ENCODE measurements around the gene RPL5. TPM values are rescaled to one million over a fixed set of nuclear protein-coding genes. Genes with fewer than 3 reads are reported as not detected.
A peak's percentile ranks its signal among the peaks of the same experiment; 100 is the strongest.

Gene RPL5
- total and polyA plus RNA-seq, 2 experiments from 2014 or later = 726 to 1,737 TPM

DNA sequence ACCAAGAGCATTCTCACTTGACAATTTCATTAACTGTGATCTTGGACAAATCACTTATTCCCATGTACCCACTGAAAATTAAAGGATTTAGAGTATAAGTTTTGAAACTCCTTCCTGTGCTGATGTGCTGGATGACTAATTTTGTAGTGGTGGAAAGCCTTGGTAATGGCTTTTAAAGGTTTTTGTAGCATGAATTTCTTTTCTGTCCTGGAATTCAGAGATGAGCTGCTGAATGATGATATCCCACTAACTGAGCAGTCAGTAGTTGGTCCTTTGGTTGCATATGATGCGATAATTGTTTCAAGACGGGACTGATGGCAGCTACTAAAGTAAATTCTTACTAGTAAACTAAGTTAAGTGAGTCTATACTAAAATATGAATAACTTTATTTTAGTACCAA is 5.2 kb downstream of the RPL5 start:
- peaks cover 92% of the 10 kb centered on the region for H4K20me1 ChIP-seq (ENCODE audit: insufficient read depth, poor library complexity, severe bottlenecking)
- peaks cover 86% of the 10 kb centered on the region for H3K79me2 ChIP-seq
- H3K4me3 ChIP-seq = no peak overlapping the region
- H3K9me2 ChIP-seq (replicated peaks; ENCODE audit: insufficient read depth) = no peaks in the 10 kb centered on the region
- TF ChIP-seq EZH2phosphoT487 (IDR thresholded peaks at IDR 0.05; ENCODE audit: low read depth, severe bottlenecking, unreplicated experiment) (no peak), CTCF (IDR thresholded peaks at IDR 0.05; ENCODE audit: poor library complexity) (no peak), EZH2 (IDR thresholded peaks at IDR 0.05; ENCODE audit: borderline replicate concordance) (no peak)
- H3K27ac ChIP-seq = no peak overlapping the region
- WGBS (ENCODE audit: low lambda C conversion rate, missing lambda C conversion rate) = 92% methylated on average over 2 of the region's 2 CpGs
- no peak for DNase-seq (ENCODE audit: low spot score)
- H3K4me1 ChIP-seq (ENCODE audit: insufficient read depth) = peaks cover 21% of the 10 kb centered on the region
- no peaks in the 10 kb centered on the region for H3K9me3 ChIP-seq (ENCODE audit: low read depth)
- no peak overlapping the region for H3K4me2 ChIP-seq
- no peaks in the 10 kb centered on the region for H3K27me3 ChIP-seq
- H3K36me3 ChIP-seq (replicated peaks; ENCODE audit: insufficient read depth, low read depth) = peaks cover 3% of the 10 kb centered on the region
- no peak overlapping the region for H2AFZ ChIP-seq

- TF ChIP-seq EZH2phosphoT487 (IDR thresholded peaks at IDR 0.05; ENCODE audit: low read depth, severe bottlenecking, unreplicated experiment) = no peak
- TF ChIP-seq EZH2 (IDR thresholded peaks at IDR 0.05; ENCODE audit: borderline replicate concordance) = no peak
- TF ChIP-seq CTCF (IDR thresholded peaks at IDR 0.05; ENCODE audit: poor library complexity) = no peak
- no peaks in the 10 kb centered on the region for H3K9me2 ChIP-seq (replicated peaks; ENCODE audit: insufficient read depth)
- peak overlapping the region; percentile 10 for H3K27ac ChIP-seq
- H3K4me2 ChIP-seq = no peak overlapping the region
- peaks cover 3% of the 10 kb centered on the region for H3K36me3 ChIP-seq (replicated peaks; ENCODE audit: insufficient read depth, low read depth)
- H3K4me1 ChIP-seq (ENCODE audit: insufficient read depth) = peaks cover 17% of the 10 kb centered on the region
- DNase-seq (ENCODE audit: low spot score) = no peak
- no peaks in the 10 kb centered on the region for H3K9me3 ChIP-seq (ENCODE audit: low read depth)
- peaks cover 71% of the 10 kb centered on the region for H3K79me2 ChIP-seq
- no peak overlapping the region for H2AFZ ChIP-seq
- H3K4me3 ChIP-seq = no peak overlapping the region
- no peaks in the 10 kb centered on the region for H3K27me3 ChIP-seq
- H4K20me1 ChIP-seq (ENCODE audit: insufficient read depth, poor library complexity, severe bottlenecking) = peaks cover 79% of the 10 kb centered on the region
- WGBS (ENCODE audit: low lambda C conversion rate, missing lambda C conversion rate) = 29% methylated on average over 1 of the region's 1 CpG
Observed at GRCh38 chr1:92838519-92838918, 6.7 kb downstream of the RPL5 start.

DNA sequence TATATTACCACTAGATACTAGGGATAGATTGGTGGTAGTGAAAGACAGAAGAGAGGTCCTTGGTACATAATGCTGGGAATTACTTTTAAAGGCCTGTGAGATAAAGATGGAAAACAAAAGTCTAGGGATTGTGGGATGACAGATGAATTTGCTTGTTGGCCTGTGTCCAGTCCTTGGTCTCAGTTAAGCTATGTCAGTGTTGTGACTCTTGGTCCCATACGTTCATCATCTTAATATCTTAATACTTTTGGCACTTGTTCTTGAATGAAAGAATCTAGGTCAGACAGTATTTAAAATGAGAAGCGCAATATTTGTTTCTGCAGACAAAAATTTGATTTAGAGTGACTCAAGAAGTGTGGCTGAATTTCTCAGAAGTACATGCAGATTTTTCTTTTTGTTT is 7.6 kb downstream of the RPL5 start:
- H3K4me2 ChIP-seq = no peak overlapping the region
- no peaks in the 10 kb centered on the region for H3K9me2 ChIP-seq (replicated peaks; ENCODE audit: insufficient read depth)
- H3K79me2 ChIP-seq = peaks cover 62% of the 10 kb centered on the region
- H3K4me1 ChIP-seq (ENCODE audit: insufficient read depth) = peaks cover 8% of the 10 kb centered on the region
- no peaks in the 10 kb centered on the region for H3K27me3 ChIP-seq
- TF ChIP-seq CTCF (IDR thresholded peaks at IDR 0.05; ENCODE audit: poor library complexity) (no peak), EZH2phosphoT487 (IDR thresholded peaks at IDR 0.05; ENCODE audit: low read depth, severe bottlenecking, unreplicated experiment) (no peak), EZH2 (IDR thresholded peaks at IDR 0.05; ENCODE audit: borderline replicate concordance) (no peak)
- no peak overlapping the region for H3K27ac ChIP-seq
- no peak for DNase-seq (ENCODE audit: low spot score)
- no peaks in the 10 kb centered on the region for H3K9me3 ChIP-seq (ENCODE audit: low read depth)
- H3K36me3 ChIP-seq (replicated peaks; ENCODE audit: insufficient read depth, low read depth) = peaks cover 3% of the 10 kb centered on the region
- no peak overlapping the region for H3K4me3 ChIP-seq
- H4K20me1 ChIP-seq (ENCODE audit: insufficient read depth, poor library complexity, severe bottlenecking) = peaks cover 70% of the 10 kb centered on the region
- WGBS (ENCODE audit: low lambda C conversion rate, missing lambda C conversion rate) = 85% methylated on average over 2 of the region's 2 CpGs
- H2AFZ ChIP-seq = no peak overlapping the region

DNA sequence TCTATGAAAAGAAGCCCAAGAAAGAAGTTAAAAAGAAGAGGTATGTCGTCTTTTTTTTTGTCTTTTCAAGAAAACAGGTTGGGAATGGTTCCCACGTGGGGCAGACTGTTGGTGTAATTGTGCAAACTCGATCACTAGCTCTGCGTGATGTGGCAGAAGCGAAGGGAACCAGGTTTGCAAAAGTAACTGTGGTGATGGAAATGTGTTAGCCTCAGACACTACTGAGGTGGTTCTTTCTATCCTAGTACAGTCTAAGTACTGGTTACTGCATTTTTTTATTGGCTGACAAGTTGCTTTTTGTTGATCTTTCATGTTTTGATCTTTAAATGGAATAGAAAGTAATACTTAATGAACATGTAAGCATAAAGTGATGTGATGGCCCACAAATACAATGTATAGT is 8.8 kb downstream of the RPL5 start:
- H3K4me2 ChIP-seq = no peak overlapping the region
- H3K4me3 ChIP-seq = no peak overlapping the region
- H3K4me1 ChIP-seq (ENCODE audit: insufficient read depth) = no peaks in the 10 kb centered on the region
- WGBS (ENCODE audit: low lambda C conversion rate, missing lambda C conversion rate) = 82% methylated on average over 5 of the region's 5 CpGs
- no peak for DNase-seq (ENCODE audit: low spot score)
- no peak overlapping the region for H3K27ac ChIP-seq
- H3K9me2 ChIP-seq (replicated peaks; ENCODE audit: insufficient read depth) = no peaks in the 10 kb centered on the region
- H2AFZ ChIP-seq = no peak overlapping the region
- no peak for TF ChIP-seq CTCF (IDR thresholded peaks at IDR 0.05; ENCODE audit: poor library complexity)
- no peak for TF ChIP-seq EZH2 (IDR thresholded peaks at IDR 0.05; ENCODE audit: borderline replicate concordance)
- no peak for TF ChIP-seq EZH2phosphoT487 (IDR thresholded peaks at IDR 0.05; ENCODE audit: low read depth, severe bottlenecking, unreplicated experiment)
- no peaks in the 10 kb centered on the region for H3K27me3 ChIP-seq
- H3K9me3 ChIP-seq (ENCODE audit: low read depth) = no peaks in the 10 kb centered on the region
- peaks cover 58% of the 10 kb centered on the region for H4K20me1 ChIP-seq (ENCODE audit: insufficient read depth, poor library complexity, severe bottlenecking)
- peaks cover 3% of the 10 kb centered on the region for H3K36me3 ChIP-seq (replicated peaks; ENCODE audit: insufficient read depth, low read depth)
- peaks cover 51% of the 10 kb centered on the region for H3K79me2 ChIP-seq
